HG02970 (cell line): ENCODE data around the gene SUPT20H.

Experiments
- ATAC-seq: cut with Tn5 transposase; IDR thresholded peaks from one replicate; pipeline ENCODE4 v1.9.1; 2021; ENCODE audit warnings: mild to moderate bottlenecking, moderate library complexity, moderate number of reproducible peaks; ENCODE audit not compliant: unreplicated experiment, low FRiP score

SUPT20H gene

DNA sequence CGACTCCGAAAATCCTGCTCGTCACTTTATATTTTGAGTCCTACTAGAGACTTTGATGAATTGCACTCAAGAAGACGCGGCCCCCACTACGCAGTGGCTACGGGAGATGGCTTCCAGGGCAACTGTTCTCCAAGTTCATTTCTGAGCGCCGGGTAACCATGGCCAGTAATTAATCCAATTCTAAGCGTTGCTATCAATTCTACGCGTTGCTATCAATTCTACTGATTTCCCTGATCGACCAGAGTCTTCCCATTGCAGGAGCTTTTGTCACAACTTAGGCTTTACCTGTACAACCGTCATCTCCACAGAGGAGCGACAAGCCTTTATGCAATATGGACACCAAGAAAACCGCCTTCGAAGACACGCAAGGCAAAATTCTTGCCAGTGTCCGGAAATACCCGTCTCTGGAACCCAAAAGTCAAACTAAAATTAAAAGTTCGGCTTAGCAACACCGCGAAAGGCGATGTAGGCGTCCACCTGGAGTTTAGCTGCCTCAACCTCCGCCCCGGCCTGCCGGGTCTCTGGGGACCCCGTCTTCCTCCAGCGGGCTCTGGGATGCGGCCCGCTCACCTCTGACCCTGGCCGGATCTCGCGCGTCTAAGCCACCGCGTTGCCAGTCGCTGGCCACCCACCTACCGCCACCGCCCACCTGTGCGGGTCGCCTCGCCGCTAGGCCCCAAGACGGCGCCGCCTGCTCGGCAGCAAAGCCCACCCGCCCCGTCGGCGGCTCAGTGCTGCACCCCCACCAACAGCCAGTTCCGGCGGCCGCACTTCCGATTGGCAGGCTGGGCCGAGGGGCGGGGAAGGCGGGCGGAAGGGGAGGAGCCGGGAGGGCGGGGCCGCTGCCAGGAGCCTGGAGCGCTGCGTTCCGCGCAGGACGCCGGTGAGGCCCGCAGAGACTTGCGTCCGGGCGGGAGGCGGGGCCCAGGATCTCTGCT lies at the start of gene SUPT20H:
SUPT20H (minus strand) TSS at position 779 of the 938 bp plus-strand sequence. CDS start 8,198 bp downstream, outside the sequence.
- ATAC-seq = peak; percentile 99

GRCh38 chr13:37109051-37109678 lies 49.7 kb upstream of the SUPT20H start:
- no peak for ATAC-seq

GRCh38 chr13:37107868-37108267 lies 48.4 kb upstream of the SUPT20H start:
- no peak for ATAC-seq

DNA sequence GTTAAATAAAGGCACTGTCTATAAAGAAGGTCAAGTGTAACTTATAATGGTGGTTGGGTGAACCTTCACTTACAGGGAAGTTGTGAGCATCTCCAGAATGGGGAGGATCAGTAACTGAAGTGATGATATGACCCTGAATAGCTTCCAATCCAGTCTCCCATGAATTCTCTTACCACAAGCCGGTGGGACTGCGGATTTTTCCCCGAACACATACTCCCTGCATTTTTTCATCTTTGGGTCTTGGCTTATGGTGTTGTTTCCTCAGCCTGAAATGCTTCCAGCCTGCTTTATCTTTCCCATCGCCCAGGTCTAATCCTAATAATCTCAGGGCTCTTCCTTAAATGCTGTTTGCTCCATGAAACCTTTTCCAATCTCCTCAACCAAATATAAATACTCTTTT lies 48.0 kb upstream of the SUPT20H start:
- no peak for ATAC-seq

DNA sequence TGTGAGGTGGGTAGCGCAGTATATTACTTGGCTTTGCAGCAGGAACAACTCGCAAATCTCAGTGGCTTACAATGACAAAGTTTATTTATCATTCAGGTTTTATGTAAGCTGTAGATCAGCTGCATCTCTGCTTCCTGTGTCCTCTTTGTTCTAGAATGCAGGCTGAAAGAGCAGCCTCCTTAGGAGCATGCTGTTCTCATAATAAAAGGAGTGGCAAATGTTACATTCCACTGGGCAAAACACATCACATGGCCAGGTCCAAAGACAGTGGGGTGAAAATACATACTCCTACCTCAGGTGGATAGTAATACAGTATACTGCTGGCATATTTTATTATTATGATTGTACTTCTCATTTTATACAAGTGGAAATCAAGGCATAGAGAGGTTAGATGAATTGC lies 47.2 kb upstream of the SUPT20H start:
- ATAC-seq = no peak

GRCh38 chr13:37105251-37105714 lies 45.8 kb upstream of the SUPT20H start, which contains the start of gene CSNK1A1L:
Gene CSNK1A1L, minus strand, starts transcription at chr13:37105664. Its CDS starts 408 bp downstream, at chr13:37105256.
- no peak for ATAC-seq

- no peak for ATAC-seq
These were observed 43.4 kb upstream of the SUPT20H start for GRCh38 chr13:37102896-37103295.

DNA sequence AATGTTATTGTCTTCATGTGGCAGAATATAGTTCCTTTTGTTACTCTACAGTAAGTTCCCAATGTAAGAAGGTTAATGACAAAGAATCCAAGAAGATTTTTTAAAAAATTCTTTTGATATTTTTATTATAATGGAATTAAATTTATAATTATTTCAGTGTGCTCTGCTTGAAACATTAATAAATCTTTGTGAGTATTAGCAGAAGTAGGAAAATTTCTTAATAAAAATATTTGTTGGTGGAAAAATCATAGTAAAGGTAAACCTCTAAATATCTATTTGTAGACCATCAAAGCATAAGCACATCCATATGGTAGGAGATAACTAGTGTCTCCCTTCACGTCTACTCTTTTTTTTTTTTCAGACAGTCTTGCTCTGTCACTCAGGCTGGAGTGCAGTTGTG lies 41.7 kb upstream of the SUPT20H start:
- no peak for ATAC-seq

DNA sequence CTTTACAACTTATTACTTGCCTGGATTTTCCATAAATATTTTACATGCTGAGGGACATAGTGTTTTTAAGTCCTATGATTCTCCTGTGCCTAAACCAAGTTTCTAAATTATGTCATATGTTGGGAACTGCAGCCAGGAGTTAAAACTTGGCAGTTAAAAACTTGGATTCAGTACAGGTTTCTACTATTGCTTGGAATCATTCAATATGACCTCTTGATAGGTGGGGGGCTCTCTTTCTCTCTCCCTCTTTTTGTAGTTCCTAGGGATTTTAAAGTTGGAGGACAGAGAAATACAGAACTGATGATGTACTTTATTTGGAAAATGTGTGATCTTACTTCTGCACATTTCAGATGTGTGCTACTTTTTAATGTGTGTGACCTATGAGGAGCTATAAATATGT lies 41.2 kb upstream of the SUPT20H start:
- ATAC-seq = no peak

DNA sequence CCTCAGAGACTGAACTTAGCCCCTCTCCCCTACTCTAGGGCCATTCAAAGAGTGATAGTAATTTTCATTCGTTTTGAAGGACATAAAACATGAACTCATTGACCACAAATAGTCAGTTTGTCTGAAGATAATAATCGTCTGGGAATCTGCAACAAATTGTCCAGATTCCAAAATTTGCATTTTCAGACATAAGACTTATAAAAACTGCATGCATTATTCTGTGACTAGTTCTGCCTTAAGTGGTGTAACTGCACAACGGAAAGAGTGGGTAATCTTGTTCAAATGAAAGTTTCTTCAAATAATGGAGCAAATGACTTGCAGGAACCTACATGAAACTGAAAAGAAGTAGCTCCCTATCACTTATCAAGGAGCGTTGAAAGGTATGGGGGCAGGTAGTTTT lies 37.6 kb upstream of the SUPT20H start:
- ATAC-seq = no peak

DNA sequence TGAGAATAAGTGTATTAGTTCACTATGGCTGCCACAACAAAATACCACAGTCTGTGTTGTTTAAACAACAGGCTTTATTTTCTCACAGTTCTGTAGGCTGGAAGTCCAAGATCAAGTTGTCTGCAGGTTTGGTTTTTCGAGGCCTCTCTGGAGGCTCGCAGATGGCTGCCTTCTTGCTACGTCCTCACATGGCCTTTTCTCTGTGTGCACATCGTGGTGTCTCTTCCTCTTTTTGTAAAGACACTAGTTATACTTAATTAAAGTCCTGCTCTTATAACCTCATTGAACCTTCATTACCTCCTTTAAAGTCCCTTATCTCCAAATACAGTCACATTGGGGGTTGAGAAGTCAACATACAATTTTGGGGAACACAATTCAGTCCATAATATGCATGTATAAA lies 35.4 kb upstream of the SUPT20H start:
- ATAC-seq = no peak

DNA sequence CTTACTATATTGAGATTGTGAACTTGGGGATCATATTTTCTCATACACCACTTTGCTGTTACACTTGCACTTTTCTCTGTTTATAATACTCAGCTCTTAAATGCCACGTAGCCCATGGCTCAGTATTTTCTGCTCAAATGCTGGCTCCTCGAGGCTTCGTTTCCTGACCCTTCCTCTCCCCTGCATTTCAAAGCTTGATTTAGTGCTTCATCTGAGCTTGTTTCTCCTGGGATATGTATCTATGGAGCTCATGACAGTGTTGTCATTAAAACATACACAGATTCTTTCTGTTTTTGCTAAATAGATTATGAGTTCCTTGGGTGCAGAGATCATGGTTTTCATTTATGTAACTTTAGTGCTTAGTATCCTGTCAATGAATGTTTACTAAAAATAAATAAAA lies 34.6 kb upstream of the SUPT20H start:
- no peak for ATAC-seq

- no peak for ATAC-seq
These were observed 32.3 kb upstream of the SUPT20H start for GRCh38 chr13:37091835-37092234.

DNA sequence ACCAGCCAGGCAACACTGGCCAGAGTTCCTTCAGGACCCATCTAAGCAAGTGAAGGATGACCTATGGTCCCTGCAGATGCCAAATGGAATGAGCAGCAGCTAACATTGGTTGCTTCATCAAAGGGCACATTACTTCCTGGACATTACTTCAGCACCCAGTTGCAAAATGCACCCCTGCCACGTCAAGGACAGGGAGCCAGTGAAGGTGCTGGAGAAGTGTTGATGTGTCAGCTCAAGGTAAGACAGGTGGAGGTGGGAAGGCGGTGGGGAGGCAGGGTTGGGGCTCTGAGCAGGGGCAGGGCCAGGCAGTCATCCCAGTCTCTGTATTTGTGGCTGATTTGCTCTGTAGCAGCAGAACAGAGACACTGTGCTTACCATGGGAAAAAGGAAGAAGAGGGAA lies 31.4 kb upstream of the SUPT20H start:
- no peak for ATAC-seq

GRCh38 chr13:37089495-37089894 lies 30.0 kb upstream of the SUPT20H start:
- ATAC-seq = no peak

DNA sequence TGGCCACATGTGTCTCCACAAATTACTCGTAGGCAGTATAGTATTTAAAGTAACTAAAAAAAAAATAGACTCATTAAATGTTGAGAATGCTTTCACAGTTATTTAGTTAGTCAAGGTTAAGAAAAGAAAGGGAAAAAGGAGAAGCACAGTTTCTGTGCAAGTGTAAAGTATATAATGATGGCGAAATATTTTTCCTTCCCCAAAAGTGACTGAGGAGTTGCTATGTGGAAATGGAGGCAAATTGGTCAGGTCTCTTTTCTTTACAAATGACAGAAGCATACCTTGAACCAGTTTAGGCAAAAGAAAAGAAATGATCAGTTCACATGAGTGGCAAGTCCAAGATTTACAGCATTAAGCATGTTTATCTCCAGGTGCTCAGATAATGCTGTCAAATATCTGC lies 28.0 kb upstream of the SUPT20H start:
- ATAC-seq = no peak

DNA sequence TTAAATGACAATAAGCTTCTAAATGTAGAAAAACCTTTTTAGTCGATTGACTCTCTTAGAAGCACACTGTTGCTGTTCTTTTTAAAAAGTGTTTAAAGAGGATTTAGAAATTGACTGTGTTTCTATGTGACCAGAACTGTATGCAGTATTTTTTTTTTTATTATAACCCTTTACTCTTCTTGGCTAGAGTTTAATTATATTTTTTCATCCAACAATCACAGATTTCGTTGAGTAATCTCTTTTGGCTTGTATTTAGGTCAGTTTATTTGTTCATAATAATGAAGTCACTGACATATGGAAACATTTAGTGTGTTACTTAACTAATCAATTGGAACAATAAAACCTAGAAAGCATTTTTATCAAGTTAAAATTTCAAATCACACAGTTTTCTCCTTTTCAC lies 26.1 kb upstream of the SUPT20H start:
- no peak for ATAC-seq

- no peak for ATAC-seq
These were observed 17.3 kb upstream of the SUPT20H start for GRCh38 chr13:37076818-37077217.

DNA sequence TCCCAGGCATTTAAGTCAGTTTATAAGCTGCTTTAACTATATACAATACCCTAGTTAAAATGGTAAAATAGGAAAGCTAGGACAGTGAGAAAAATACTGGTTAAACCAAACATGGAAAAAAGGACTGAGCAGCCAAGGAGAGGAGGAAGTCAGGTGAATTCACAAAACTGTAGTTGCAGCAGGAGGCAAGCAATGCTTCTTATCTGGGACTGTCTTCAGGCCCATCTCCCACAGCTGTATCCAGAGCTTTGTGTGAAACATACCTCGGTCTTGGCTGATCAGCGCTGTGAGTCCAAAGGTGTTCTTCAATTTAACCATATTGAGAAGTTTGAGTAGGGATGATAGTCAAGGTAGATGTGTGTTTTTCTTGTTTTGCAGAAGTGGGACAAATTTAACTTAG lies 15.7 kb upstream of the SUPT20H start:
- no peak for ATAC-seq

DNA sequence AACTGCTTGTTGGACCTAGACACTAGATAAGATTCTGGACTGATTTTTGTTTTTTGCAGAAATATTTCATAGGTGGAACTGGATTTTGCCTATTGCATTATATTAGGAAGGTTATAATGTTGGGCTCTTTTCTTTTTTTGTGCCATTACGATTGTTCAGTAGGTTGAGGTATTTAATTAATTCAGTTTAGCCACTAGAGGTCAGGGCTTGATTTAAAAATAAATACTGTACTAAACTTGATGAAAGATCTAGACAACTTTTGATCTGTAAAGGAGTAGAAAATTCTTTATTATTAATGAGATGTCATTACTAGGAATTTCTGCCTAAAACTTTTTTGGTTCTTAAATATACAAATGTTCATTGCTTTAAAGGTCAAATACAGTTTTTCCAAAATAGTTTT lies 15.2 kb upstream of the SUPT20H start:
- no peak for ATAC-seq

DNA sequence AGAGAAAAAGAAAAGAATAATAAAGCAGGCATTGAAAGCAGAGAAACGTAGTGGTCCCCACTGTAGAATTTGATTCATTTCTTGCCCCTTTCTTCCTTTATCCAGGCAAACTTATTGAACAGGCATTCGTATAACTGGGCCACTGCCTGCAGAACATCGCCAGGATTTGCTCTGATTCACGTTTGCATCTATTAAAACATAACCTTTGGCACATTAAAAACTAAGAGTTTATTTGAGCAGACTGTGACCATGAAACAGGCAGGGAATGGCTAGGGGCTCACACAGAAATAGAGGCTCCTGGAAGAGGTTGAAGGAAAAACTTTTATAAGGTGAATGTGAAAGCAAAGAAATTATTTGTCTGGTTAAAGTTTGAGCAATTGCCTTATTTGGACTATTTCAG lies 12.5 kb upstream of the SUPT20H start:
- ATAC-seq = no peak

- no peak for ATAC-seq
These were observed 11.5 kb upstream of the SUPT20H start for GRCh38 chr13:37070956-37071355.
